ENCODE results near the gene TENT5C. TPM values are rescaled to one million over a fixed set of nuclear protein-coding genes. Genes with fewer than 3 reads are reported as not detected.

TENT5C gene
- polyA plus RNA-seq, 1 of the 3 experiments (the other 2 are of a cell fraction), result 0.90 TPM

- TF ChIP-seq, protein P1, sequence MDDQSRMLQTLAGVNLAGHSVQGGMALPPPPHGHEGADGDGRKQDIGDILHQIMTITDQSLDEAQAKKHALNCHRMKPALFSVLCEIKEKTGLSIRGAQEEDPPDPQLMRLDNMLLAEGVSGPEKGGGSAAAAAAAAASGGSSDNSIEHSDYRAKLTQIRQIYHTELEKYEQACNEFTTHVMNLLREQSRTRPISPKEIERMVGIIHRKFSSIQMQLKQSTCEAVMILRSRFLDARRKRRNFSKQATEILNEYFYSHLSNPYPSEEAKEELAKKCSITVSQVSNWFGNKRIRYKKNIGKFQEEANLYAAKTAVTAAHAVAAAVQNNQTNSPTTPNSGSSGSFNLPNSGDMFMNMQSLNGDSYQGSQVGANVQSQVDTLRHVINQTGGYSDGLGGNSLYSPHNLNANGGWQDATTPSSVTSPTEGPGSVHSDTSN (IDR thresholded peaks at IDR 0.05), result no peak
- TF ChIP-seq GATA2 (CRISPR knock-in tag; IDR thresholded peaks at IDR 0.05) (no peak), RAD21 (IDR thresholded peaks at IDR 0.05; ENCODE audit: low read length) (no peak)
These were observed 17.3 kb downstream of the TENT5C start (continued) for GRCh38 chr1:117623141-117623540.

DNA sequence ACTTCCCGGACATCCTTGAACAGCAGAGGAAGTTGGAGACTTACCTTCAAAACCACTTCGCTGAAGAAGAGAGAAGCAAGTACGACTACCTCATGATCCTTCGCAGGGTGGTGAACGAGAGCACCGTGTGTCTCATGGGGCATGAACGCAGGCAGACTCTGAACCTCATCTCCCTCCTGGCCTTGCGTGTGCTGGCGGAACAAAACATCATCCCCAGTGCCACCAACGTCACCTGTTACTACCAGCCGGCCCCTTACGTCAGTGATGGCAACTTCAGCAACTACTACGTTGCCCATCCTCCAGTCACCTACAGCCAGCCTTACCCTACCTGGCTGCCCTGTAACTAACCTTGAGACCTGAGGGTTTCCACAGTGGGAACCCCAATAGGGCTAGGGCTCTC is 17.9 kb downstream of the TENT5C start:
- no peaks in the 10 kb centered on the region for H3K36me3 ChIP-seq (replicated peaks in 1 of 2; ENCODE audit: control insufficient read depth in 1 of 2, insufficient read depth in 2 of 2, low read length in 1 of 2)
- POLR2A ChIA-PET, result no interaction called here
- TF ChIP-seq, protein P1 (IDR thresholded peaks at IDR 0.05), result no peak
- H3K9ac ChIP-seq, result no peak overlapping the region
- 86% methylated on average over 13 of the region's 13 CpGs for WGBS (ENCODE audit: low lambda C conversion rate)
- no peak overlapping the region for H3K27ac ChIP-seq (ENCODE audit: low read depth in 2 of 2, low read length in 1 of 2)
- H3K79me2 ChIP-seq (ENCODE audit: insufficient read depth), result no peaks in the 10 kb centered on the region
- H3K4me2 ChIP-seq, result no peak overlapping the region
- no peaks in the 10 kb centered on the region for H3K9me3 ChIP-seq
- H3K27me3 ChIP-seq (ENCODE audit: insufficient read depth), result no peaks in the 10 kb centered on the region
- H3K4me1 ChIP-seq (ENCODE audit: control insufficient read depth in 1 of 2, insufficient read depth in 2 of 2, low read depth in 1 of 2, low read length in 1 of 2), result no peaks in the 10 kb centered on the region
- H2AFZ ChIP-seq (ENCODE audit: low read depth), result no peak overlapping the region
- H3K4me3 ChIP-seq (ENCODE audit: low read depth in 2 of 2, low read length in 1 of 2), result no peak overlapping the region
- no peaks in the 10 kb centered on the region for H4K20me1 ChIP-seq (ENCODE audit: insufficient read depth)
- no peak for DNase-seq
- no peaks in the 10 kb centered on the region for H3K9me2 ChIP-seq
- H3F3A ChIP-seq (replicated peaks; ENCODE audit: insufficient read depth), result no peaks in the 10 kb centered on the region
- CTCF ChIA-PET, result interaction anchor here (1.7 kb wide), 1 partner anchor 89 kb away, joined by 5 read pairs; no protein-coding TSS in a partner anchor

GRCh38 chr1:117627546-117628130 is 21.8 kb downstream of the TENT5C start:
- POLR2A ChIA-PET, result no interaction called here
- H3K27me3 ChIP-seq (ENCODE audit: insufficient read depth), result no peaks in the 10 kb centered on the region
- H3K9ac ChIP-seq, result no peak overlapping the region
- CTCF ChIA-PET, result interaction anchor here (0.7 to 3.7 kb wide), 4 partner anchors 11 to 127 kb away, joined by 3 to 12 read pairs (median 4); no protein-coding TSS in a partner anchor
- no peaks in the 10 kb centered on the region for H3K9me2 ChIP-seq
- no peak overlapping the region for H3K4me2 ChIP-seq
- no peaks in the 10 kb centered on the region for H3F3A ChIP-seq (replicated peaks; ENCODE audit: insufficient read depth)
- no peak for DNase-seq
- no peaks in the 10 kb centered on the region for H4K20me1 ChIP-seq (ENCODE audit: insufficient read depth)
- 64% methylated on average over 6 of the region's 6 CpGs for whole genome bisulfite sequencing (ENCODE audit: low lambda C conversion rate)
- no peak overlapping the region for H2AFZ ChIP-seq (ENCODE audit: low read depth)
- no peaks in the 10 kb centered on the region for H3K36me3 ChIP-seq (replicated peaks in 1 of 2; ENCODE audit: control insufficient read depth in 1 of 2, insufficient read depth in 2 of 2, low read length in 1 of 2)
- no peaks in the 10 kb centered on the region; a peak in 1 of 4 replicates for H3K4me1 ChIP-seq (ENCODE audit: control insufficient read depth in 1 of 2, insufficient read depth in 2 of 2, low read depth in 1 of 2, low read length in 1 of 2)
- no peaks in the 10 kb centered on the region for H3K79me2 ChIP-seq (ENCODE audit: insufficient read depth)
- no peak overlapping the region for H3K27ac ChIP-seq (ENCODE audit: low read depth in 2 of 2, low read length in 1 of 2)
- H3K4me3 ChIP-seq (ENCODE audit: low read depth in 2 of 2, low read length in 1 of 2), result no peak overlapping the region
- no peaks in the 10 kb centered on the region for H3K9me3 ChIP-seq
- no peak for TF ChIP-seq CHD2 (IDR thresholded peaks at IDR 0.05; ENCODE audit: low read length, partially characterized antibody)
- TF ChIP-seq SMC3 (IDR thresholded peaks at IDR 0.05; ENCODE audit: low read depth, low read length), result no peak
- TF ChIP-seq USF1 (IDR thresholded peaks at IDR 0.05; ENCODE audit: borderline replicate concordance, low read depth), result no peak
- TF ChIP-seq, protein P2, sequence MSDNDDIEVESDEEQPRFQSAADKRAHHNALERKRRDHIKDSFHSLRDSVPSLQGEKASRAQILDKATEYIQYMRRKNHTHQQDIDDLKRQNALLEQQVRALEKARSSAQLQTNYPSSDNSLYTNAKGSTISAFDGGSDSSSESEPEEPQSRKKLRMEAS (IDR thresholded peaks at IDR 0.05; ENCODE audit: low read depth), result no peak
- TF ChIP-seq YY1 (IDR thresholded peaks at IDR 0.05; ENCODE audit: low read depth), result no peak
- no peak for TF ChIP-seq TEAD4 (IDR thresholded peaks at IDR 0.05; ENCODE audit: borderline replicate concordance, insufficient read depth)
- no peak for TF ChIP-seq FOXJ3 (CRISPR knock-in tag; IDR thresholded peaks at IDR 0.05)
- TF ChIP-seq JUND (IDR thresholded peaks at IDR 0.05), result no peak
- TF ChIP-seq MXI1 (IDR thresholded peaks at IDR 0.05; ENCODE audit: low read depth, low read length), result no peak
- TF ChIP-seq, protein P1 (IDR thresholded peaks at IDR 0.05), result no peak
- no peak for TF ChIP-seq ZBTB33 (IDR thresholded peaks at IDR 0.05; ENCODE audit: borderline replicate concordance, low read depth)
- no peak for TF ChIP-seq REST (IDR thresholded peaks at IDR 0.05; ENCODE audit: low read depth, low read length)
